ENCODE results near the gene HNRNPU.

The HNRNPU gene

GRCh38 chr1:244830639-244831038 is 33.7 kb downstream of the HNRNPU start:
- Mint-ChIP-seq H3K9me3 (no peaks in the 10 kb centered on the region), H3K36me3 (ENCODE audit: insufficient read depth) (peaks cover 26% of the 10 kb centered on the region), H3K27ac (no peak overlapping the region), H3K4me3 (no peak overlapping the region), H3K4me1 (ENCODE audit: low read depth in 2 of 2) (peaks cover 4 to 9% of the 10 kb centered on the region in 2 donors), H3K27me3 (no peaks in the 10 kb centered on the region)
- no peak for ATAC-seq (replicated peaks)
- no peak for DNase-seq

- H3K27me3 Mint-ChIP-seq, result peaks cover 0 to 6% of the 10 kb centered on the region in 2 donors
- ATAC-seq (replicated peaks) (no peak), DNase-seq (no peak)
- H3K27ac Mint-ChIP-seq, result no peak overlapping the region
- no peaks in the 10 kb centered on the region for H3K9me3 Mint-ChIP-seq
- no peaks in the 10 kb centered on the region for H3K4me1 Mint-ChIP-seq (ENCODE audit: low read depth in 2 of 2)
- H3K4me3 Mint-ChIP-seq, result no peak overlapping the region
- no peaks in the 10 kb centered on the region for H3K36me3 Mint-ChIP-seq (ENCODE audit: insufficient read depth)
Measured at GRCh38 chr1:244826712-244827111, 37.6 kb downstream of the HNRNPU start.

GRCh38 chr1:244822878-244823277 is 41.5 kb downstream of the HNRNPU start:
- Mint-ChIP-seq H3K27me3 (peaks cover 2 to 6% of the 10 kb centered on the region in 2 donors), H3K36me3 (ENCODE audit: insufficient read depth) (no peaks in the 10 kb centered on the region), H3K27ac (no peak overlapping the region), H3K4me3 (no peak overlapping the region), H3K9me3 (no peaks in the 10 kb centered on the region), H3K4me1 (ENCODE audit: low read depth in 2 of 2) (no peaks in the 10 kb centered on the region)
- DNase-seq, result no peak
- ATAC-seq (replicated peaks), result no peak

- no peaks in the 10 kb centered on the region for H3K4me1 Mint-ChIP-seq (ENCODE audit: low read depth in 2 of 2)
- H3K9me3 Mint-ChIP-seq, result no peaks in the 10 kb centered on the region
- no peak overlapping the region for H3K27ac Mint-ChIP-seq
- ATAC-seq (replicated peaks) (no peak), DNase-seq (no peak)
- H3K36me3 Mint-ChIP-seq (ENCODE audit: insufficient read depth), result no peaks in the 10 kb centered on the region
- H3K27me3 Mint-ChIP-seq, result peaks cover 8 to 19% of the 10 kb centered on the region in 2 donors
- H3K4me3 Mint-ChIP-seq, result no peak overlapping the region
Measured at GRCh38 chr1:244821134-244821533, 43.2 kb downstream of the HNRNPU start.

GRCh38 chr1:244820131-244820530 is 44.2 kb downstream of the HNRNPU start:
- Mint-ChIP-seq H3K27me3 (peaks cover 15 to 29% of the 10 kb centered on the region in 2 donors), H3K36me3 (ENCODE audit: insufficient read depth) (no peaks in the 10 kb centered on the region), H3K9me3 (no peaks in the 10 kb centered on the region), H3K4me3 (no peak overlapping the region), H3K4me1 (ENCODE audit: low read depth in 2 of 2) (no peaks in the 10 kb centered on the region), H3K27ac (no peak overlapping the region)
- ATAC-seq (replicated peaks) (no peak), DNase-seq (no peak)

GRCh38 chr1:244817415-244817894 is 46.9 kb downstream of the HNRNPU start:
- Mint-ChIP-seq H3K27ac (no peak overlapping the region), H3K4me3 (no peak overlapping the region), H3K9me3 (no peaks in the 10 kb centered on the region), H3K27me3 (peaks cover 19 to 43% of the 10 kb centered on the region in 2 donors), H3K36me3 (ENCODE audit: insufficient read depth) (no peaks in the 10 kb centered on the region), H3K4me1 (ENCODE audit: low read depth in 2 of 2) (no peaks in the 10 kb centered on the region)
- ATAC-seq (replicated peaks) (no peak), DNase-seq (no peak)

- Mint-ChIP-seq H3K4me3 (no peak overlapping the region), H3K4me1 (ENCODE audit: low read depth in 2 of 2) (no peaks in the 10 kb centered on the region), H3K9me3 (no peaks in the 10 kb centered on the region), H3K27me3 (peaks cover 28 to 57% of the 10 kb centered on the region in 2 donors), H3K36me3 (ENCODE audit: insufficient read depth) (no peaks in the 10 kb centered on the region), H3K27ac (no peak overlapping the region)
- DNase-seq (no peak), ATAC-seq (replicated peaks) (no peak)
Measured at GRCh38 chr1:244815600-244816099, 48.7 kb downstream of the HNRNPU start.

- Mint-ChIP-seq H3K36me3 (ENCODE audit: insufficient read depth) (no peaks in the 10 kb centered on the region), H3K27ac (no peak overlapping the region)
Measured at GRCh38 chr1:244813327-244813726, 51.0 kb downstream of the HNRNPU start.

GRCh38 chr1:244810221-244810620 is 54.1 kb downstream of the HNRNPU start:
- ATAC-seq (replicated peaks) (no peak), DNase-seq (no peak)
- Mint-ChIP-seq H3K4me3 (no peak overlapping the region), H3K27me3 (peaks cover 19 to 46% of the 10 kb centered on the region in 2 donors), H3K9me3 (no peaks in the 10 kb centered on the region), H3K36me3 (ENCODE audit: insufficient read depth) (no peaks in the 10 kb centered on the region), H3K4me1 (ENCODE audit: low read depth in 2 of 2) (no peaks in the 10 kb centered on the region), H3K27ac (peak overlapping the region in 1 of 2 donors; percentile 59)

More at GRCh38 chr1:244813327-244813726, 51.0 kb downstream of the HNRNPU start:
- H3K9me3 Mint-ChIP-seq, result no peaks in the 10 kb centered on the region
- H3K4me1 Mint-ChIP-seq (ENCODE audit: low read depth in 2 of 2), result no peaks in the 10 kb centered on the region
- DNase-seq (no peak), ATAC-seq (replicated peaks) (no peak)
- H3K27me3 Mint-ChIP-seq, result peaks cover 28 to 67% of the 10 kb centered on the region in 2 donors
- H3K4me3 Mint-ChIP-seq, result no peak overlapping the region

- DNase-seq, result no peak
- H3K27me3 Mint-ChIP-seq, result peaks cover 9 to 40% of the 10 kb centered on the region in 2 donors
- H3K9me3 Mint-ChIP-seq, result no peaks in the 10 kb centered on the region
- H3K4me3 Mint-ChIP-seq, result no peak overlapping the region
- no peaks in the 10 kb centered on the region for H3K4me1 Mint-ChIP-seq (ENCODE audit: low read depth in 2 of 2)
- H3K36me3 Mint-ChIP-seq (ENCODE audit: insufficient read depth), result no peaks in the 10 kb centered on the region
- peak overlapping the region in 1 of 2 donors; percentile 28 for H3K27ac Mint-ChIP-seq
- ATAC-seq (replicated peaks), result no peak
Measured at GRCh38 chr1:244807138-244807537, 57.2 kb downstream of the HNRNPU start.

- Mint-ChIP-seq H3K4me1 (ENCODE audit: low read depth in 2 of 2) (peaks cover 2 to 3% of the 10 kb centered on the region in 2 donors), H3K36me3 (ENCODE audit: insufficient read depth) (no peaks in the 10 kb centered on the region), H3K27ac (no peak overlapping the region), H3K4me3 (no peak overlapping the region), H3K9me3 (no peaks in the 10 kb centered on the region), H3K27me3 (peaks cover 0 to 34% of the 10 kb centered on the region in 2 donors)
- DNase-seq (no peak), ATAC-seq (replicated peaks) (no peak)
Measured at GRCh38 chr1:244804841-244805240, 59.5 kb downstream of the HNRNPU start.

GRCh38 chr1:244802556-244803239 is 61.6 kb downstream of the HNRNPU start:
- no peak overlapping the region for H3K27ac Mint-ChIP-seq
- H3K4me3 Mint-ChIP-seq, result no peak overlapping the region
- H3K27me3 Mint-ChIP-seq, result peaks cover 0 to 34% of the 10 kb centered on the region in 2 donors
- no peaks in the 10 kb centered on the region for H3K36me3 Mint-ChIP-seq (ENCODE audit: insufficient read depth)
- ATAC-seq (replicated peaks), result no peak
- H3K4me1 Mint-ChIP-seq (ENCODE audit: low read depth in 2 of 2), result peaks cover 2 to 3% of the 10 kb centered on the region in 2 donors
- no peak for DNase-seq
- H3K9me3 Mint-ChIP-seq, result no peaks in the 10 kb centered on the region

GRCh38 chr1:244802041-244802440 is 62.3 kb downstream of the HNRNPU start:
- DNase-seq, result no peak
- H3K27ac Mint-ChIP-seq, result no peak overlapping the region
- peaks cover 0 to 33% of the 10 kb centered on the region in 2 donors for H3K27me3 Mint-ChIP-seq
- no peak overlapping the region for H3K4me3 Mint-ChIP-seq
- H3K9me3 Mint-ChIP-seq, result no peaks in the 10 kb centered on the region
- no peak for ATAC-seq (replicated peaks)
- peaks cover 2 to 3% of the 10 kb centered on the region in 2 donors for H3K4me1 Mint-ChIP-seq (ENCODE audit: low read depth in 2 of 2)
- no peaks in the 10 kb centered on the region for H3K36me3 Mint-ChIP-seq (ENCODE audit: insufficient read depth)

GRCh38 chr1:244801246-244801645 is 63.1 kb downstream of the HNRNPU start:
- DNase-seq (peak; percentile 18 to 41 (median 37)), ATAC-seq (replicated peaks) (peak; percentile 76)
- Mint-ChIP-seq H3K4me3 (no peak overlapping the region), H3K4me1 (ENCODE audit: low read depth in 2 of 2) (peaks cover 3 to 4% of the 10 kb centered on the region in 2 donors), H3K36me3 (ENCODE audit: insufficient read depth) (no peaks in the 10 kb centered on the region), H3K9me3 (no peaks in the 10 kb centered on the region), H3K27ac (no peak overlapping the region), H3K27me3 (peaks cover 0 to 33% of the 10 kb centered on the region in 2 donors)

All from effector memory CD8-positive, alpha-beta T cell (primary cell).